HG03432 (cell line): Measurements from ENCODE around the gene RAB11FIP3.
"Not testable (repeated sequence)": the region's sequence is repeated elsewhere in the genome, so short reads cannot be mapped to it uniquely, and the experiment has no call there.

Experiments
- ATAC-seq: cut with Tn5 transposase; IDR thresholded peaks from one replicate; pipeline ENCODE4 v1.9.1; 2021; ENCODE audit warnings: mild to moderate bottlenecking, moderate library complexity; ENCODE audit not compliant: unreplicated experiment

The RAB11FIP3 gene

GRCh38 chr16:492211-492875 is 66.9 kb downstream of the RAB11FIP3 start:
- ATAC-seq, result no peak

GRCh38 chr16:494676-495075 is 69.2 kb downstream of the RAB11FIP3 start:
- ATAC-seq, result not testable (repeated sequence)

- ATAC-seq, result no peak
Observed at GRCh38 chr16:495127-495748, 69.8 kb downstream of the RAB11FIP3 start.

- no peak for ATAC-seq
Observed at GRCh38 chr16:496097-496886, 70.8 kb downstream of the RAB11FIP3 start.

GRCh38 chr16:497258-497657 is 71.8 kb downstream of the RAB11FIP3 start:
- no peak for ATAC-seq

GRCh38 chr16:499924-500323 is 74.5 kb downstream of the RAB11FIP3 start:
- no peak for ATAC-seq

- no peak for ATAC-seq
Observed at GRCh38 chr16:500709-501108, 75.3 kb downstream of the RAB11FIP3 start.

GRCh38 chr16:502179-502943 is 76.9 kb downstream of the RAB11FIP3 start:
- ATAC-seq, result no peak

GRCh38 chr16:503150-504071 is 78.0 kb downstream of the RAB11FIP3 start:
- ATAC-seq, result no peak

- ATAC-seq, result no peak
Observed at GRCh38 chr16:505479-506245, 80.2 kb downstream of the RAB11FIP3 start.

GRCh38 chr16:506246-506546 is 80.7 kb downstream of the RAB11FIP3 start:
- no peak for ATAC-seq

- ATAC-seq, result not testable (repeated sequence)
Observed at GRCh38 chr16:507527-507926, 82.1 kb downstream of the RAB11FIP3 start.

GRCh38 chr16:507996-508395 is 82.5 kb downstream of the RAB11FIP3 start:
- ATAC-seq, result no peak

- ATAC-seq, result no peak
Observed at GRCh38 chr16:508884-509736, 83.7 kb downstream of the RAB11FIP3 start.

- ATAC-seq, result no peak
Observed at GRCh38 chr16:510066-510825, 84.8 kb downstream of the RAB11FIP3 start.

GRCh38 chr16:512802-513201 is 87.4 kb downstream of the RAB11FIP3 start:
- ATAC-seq, result no peak

- ATAC-seq, result no peak
Observed at GRCh38 chr16:513950-514349, 88.5 kb downstream of the RAB11FIP3 start.
